GM12892 (cell line): ENCODE measurements around the gene KRT17.
"Not testable (repeated sequence)": the region's sequence is repeated elsewhere in the genome, so short reads cannot be mapped to it uniquely, and the experiment has no call there.

Source experiments
- POLR2A ChIP-seq: IDR thresholded peaks from 2 replicates; pipeline ENCODE4 v1.6.1; 2011; ENCODE audit warnings: low read depth, low read length, control low read depth
- POLR2AphosphoS5 ChIP-seq: IDR thresholded peaks from 2 replicates; pipeline ENCODE4 v1.6.1; 2011; ENCODE audit warnings: low read depth, low read length, control low read depth
- TAF1 ChIP-seq: IDR thresholded peaks from 2 replicates; pipeline ENCODE4 v1.6.1; 2011; ENCODE audit warnings: low read depth, mild to moderate bottlenecking, control low read depth, low read length, borderline replicate concordance

DNA sequence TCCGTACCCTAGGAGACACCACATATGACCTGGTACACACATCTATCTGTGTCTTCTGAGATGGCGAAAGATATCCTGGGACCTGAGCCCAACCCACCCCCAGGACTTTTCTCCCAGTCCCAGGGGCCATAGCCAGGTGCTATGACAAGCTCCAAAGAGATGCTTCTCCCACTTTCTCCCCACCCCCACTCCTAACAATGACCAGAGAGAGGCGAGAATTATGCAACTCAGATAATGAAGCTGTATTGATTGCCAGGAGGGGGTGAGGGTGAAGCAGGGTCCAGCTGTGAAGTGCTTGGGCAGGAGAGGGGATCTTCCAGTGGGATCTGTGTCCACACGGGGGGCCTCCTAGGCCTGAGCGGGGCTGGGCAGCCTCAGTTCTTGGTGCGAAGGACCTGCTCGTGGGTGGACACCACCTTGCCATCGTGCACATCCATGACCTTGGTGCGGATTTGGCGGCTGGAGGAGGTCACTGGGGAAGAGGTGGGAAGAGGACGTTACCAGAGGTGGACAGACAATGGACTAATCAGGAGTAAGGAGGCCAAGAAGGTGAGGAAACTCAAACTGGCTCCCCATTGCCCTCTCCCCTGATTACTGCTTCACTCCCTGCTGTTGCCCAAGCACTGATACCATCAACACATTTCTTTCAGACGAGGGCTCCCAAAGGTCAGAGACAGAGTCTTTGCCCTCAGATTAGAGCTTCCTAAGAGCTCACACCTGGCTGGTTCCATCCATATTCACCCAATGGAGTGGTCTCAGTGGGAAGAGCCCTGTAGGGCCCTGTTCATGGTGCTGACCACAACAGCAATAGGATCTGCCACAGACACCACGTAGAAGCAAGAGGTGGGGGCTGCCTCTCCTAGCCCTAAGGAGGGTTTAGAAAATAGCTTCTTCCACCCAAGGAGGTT, 42.1 kb downstream of the KRT17 start:
- TF ChIP-seq POLR2AphosphoS5, TAF1, POLR2A: not testable (repeated sequence)
